Activated T-cell treated with anti-CD3 and anti-CD28 coated beads for 48 hours (primary cell): ENCODE data around the gene HES6.
A peak's percentile ranks its signal among the peaks of the same experiment; 100 is the strongest.

Experiments
- DNase-seq: peaks from one replicate; pipeline ENCODE4 v3.0.0-alpha.2; 2020; ENCODE audit warnings: low read depth

Gene HES6

GRCh38 chr2:238233625-238234024, 6.2 kb downstream of the HES6 start:
- DNase-seq = no peak

GRCh38 chr2:238231809-238232208, 8.0 kb downstream of the HES6 start:
- DNase-seq = no peak

DNA sequence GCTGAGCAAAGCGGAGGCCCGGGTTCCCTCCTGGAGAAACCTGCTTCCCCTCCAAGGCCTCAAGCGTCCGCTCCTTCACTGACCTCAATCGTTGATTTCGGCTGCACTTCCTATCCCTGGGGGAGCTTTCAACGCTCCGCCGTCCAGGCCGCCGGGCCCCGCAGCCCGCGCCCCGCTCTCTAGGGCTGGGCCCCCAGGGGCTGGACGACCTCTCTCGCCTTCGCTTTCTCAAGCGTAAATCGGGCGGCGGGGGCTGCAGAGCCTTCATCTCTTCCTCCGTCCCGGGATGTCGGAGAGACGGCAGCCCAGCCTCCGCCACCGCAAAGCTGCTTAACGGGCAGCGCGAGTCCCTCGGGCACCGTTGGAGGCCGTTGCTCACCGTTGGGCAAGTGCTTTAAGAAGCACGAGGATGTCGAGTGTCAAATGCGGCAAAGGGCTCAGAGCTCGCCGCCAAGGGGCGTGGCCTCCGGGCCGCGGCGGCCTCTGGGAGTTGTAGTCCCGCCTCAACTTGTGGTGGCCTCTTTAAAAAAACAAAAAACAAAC, 8.5 kb downstream of the HES6 start:
- DNase-seq = peak; percentile 72

- no peak for DNase-seq
Measured at GRCh38 chr2:238230699-238231098, 9.1 kb downstream of the HES6 start.

DNA sequence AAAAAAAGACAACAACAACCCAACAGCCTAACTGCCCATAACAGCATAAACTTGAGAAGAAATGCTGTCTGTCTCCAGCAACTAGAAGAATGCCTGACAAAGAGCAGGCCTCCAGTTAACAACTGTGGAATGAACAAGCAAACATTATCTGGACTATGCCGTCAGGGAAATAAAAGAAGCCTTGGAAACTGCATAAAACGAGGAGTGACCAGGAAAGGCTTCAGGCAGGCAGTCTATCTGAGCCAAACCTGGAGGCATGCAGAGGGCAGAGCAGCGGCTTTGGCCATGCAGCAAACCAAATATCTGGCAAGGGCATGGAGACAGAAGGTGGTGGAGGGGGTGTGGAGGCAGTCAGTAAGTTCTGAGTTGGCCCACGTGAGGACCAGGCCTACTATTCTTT, 11.1 kb downstream of the HES6 start:
- DNase-seq = no peak

DNA sequence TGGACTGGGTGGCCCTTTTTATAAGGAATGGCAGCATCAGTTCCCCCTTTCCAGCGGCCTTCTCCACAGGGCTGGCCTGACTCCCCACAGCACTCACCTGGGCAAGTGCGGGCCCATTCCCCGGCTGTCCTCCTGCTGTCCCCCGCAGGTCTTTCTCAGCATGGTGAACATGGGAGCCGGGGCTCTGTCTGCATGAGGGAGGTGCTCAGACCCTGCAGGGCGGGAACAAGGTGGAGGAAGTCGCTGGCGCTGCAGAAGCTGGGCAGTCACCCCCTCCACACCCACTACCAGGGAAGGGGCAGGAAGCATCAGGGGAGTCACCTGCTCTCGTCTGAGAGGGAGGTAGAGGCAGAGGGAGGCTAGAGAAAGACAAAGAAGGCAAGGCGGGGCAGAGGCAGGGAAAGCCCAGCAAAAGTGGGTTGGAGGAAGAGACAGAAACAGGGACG, 12.2 kb downstream of the HES6 start:
- no peak for DNase-seq

GRCh38 chr2:238226698-238227586, 12.9 kb downstream of the HES6 start:
- no peak for DNase-seq

- DNase-seq = no peak
Measured at GRCh38 chr2:238225911-238226697, 13.7 kb downstream of the HES6 start.

GRCh38 chr2:238225121-238225520, 14.7 kb downstream of the HES6 start:
- DNase-seq = no peak

GRCh38 chr2:238224356-238225035, 15.3 kb downstream of the HES6 start:
- no peak for DNase-seq

- no peak for DNase-seq
Measured at GRCh38 chr2:238220892-238221521, 18.8 kb downstream of the HES6 start.

DNA sequence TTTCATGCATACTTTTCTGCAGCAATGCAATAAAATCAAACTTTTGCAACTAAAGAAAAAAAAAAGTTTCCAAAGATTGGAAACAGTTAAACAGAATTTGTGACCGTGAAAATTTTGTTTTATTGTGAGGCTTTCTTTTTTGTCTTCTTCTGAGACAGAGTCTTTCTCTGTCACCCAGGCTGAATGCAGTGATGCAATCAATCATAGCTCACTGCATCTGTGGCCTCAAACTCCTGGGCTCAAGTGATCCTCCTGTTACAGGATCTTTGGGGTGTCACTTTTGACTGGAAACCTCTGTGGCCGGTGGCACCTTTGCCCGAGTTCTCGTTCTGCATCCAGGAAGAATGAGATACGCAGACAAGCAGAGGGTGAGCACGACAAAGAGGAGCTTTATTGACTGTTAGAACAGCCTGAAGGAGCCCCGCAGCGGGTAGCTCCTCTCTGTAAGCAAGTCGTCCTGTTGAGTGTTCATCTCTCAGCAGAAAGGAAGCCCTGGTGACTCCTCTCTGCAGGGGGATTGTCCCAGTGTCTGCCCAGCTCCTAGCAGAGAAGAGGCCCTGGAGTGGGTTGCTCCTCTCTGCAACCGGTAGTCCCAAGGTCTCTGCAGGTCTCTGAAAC, 19.5 kb downstream of the HES6 start:
- DNase-seq = no peak

DNA sequence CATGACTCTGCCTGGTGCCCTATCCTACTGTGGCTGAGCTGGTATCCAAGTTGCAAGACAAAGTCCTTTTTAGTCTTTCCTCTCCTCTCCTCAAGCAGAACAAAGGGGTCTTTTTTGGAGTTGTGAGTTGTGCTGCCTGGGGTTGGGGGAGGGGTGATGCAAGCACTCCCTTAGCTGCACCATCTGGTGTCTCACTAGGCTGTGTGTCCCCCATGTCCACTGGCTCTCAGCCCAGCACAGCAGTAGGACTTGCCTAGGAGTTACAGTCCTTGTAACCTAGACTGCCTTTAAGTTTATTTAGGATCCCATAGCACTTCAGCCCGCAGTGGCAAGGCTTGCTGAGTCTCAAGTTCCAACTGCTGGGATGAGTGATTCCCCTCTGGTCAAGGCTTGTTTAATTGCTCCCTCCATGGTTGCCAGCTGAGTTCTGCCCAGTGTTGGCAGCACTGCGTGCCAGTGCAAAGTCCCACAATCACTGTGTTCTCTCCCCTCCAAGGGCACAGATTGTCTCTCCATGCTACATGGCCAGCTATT, 23.1 kb downstream of the HES6 start:
- DNase-seq = no peak

GRCh38 chr2:238207006-238207405, 32.8 kb downstream of the HES6 start:
- no peak for DNase-seq

DNA sequence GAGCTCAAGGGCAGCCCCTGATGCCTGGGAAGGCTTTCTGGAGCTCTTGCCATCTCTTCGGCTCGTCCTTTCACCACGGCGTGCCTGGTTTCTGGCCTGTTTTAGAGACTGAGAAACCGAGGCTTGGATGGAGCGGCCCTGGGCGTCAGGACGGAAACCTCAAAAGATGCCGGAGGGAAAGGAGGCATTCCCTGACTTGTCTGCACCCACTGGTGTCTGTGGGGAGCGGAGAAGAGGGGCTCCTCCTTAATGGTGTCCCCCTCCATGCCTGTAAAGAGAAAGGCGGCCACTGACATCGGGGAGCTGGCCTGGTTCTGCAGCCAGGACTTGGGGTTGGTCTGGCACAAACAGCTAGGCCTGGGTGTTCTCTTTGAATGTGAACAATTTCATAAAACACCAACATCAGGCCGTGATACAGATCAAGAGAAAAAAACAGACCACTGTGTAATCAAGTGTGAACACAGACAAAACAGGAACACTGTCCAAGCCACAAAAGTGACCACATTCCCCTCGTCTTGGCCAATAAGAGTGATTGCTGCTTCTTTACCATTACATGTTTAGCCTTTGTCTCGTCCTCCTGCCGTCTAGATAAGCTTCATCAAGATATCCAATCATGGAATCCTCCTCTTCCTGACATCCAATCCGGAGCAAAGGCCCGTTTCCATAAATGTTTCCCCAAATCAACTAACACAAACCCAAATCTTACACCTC, 35.7 kb downstream of the HES6 start:
- no peak for DNase-seq

GRCh38 chr2:238203094-238203972, 36.5 kb downstream of the HES6 start, which contains the start of gene ILKAP:
TSS of gene ILKAP (minus strand) at chr2:238203695. CDS start at chr2:238203553, 142 bp downstream.
- DNase-seq = peak; percentile 93

DNA sequence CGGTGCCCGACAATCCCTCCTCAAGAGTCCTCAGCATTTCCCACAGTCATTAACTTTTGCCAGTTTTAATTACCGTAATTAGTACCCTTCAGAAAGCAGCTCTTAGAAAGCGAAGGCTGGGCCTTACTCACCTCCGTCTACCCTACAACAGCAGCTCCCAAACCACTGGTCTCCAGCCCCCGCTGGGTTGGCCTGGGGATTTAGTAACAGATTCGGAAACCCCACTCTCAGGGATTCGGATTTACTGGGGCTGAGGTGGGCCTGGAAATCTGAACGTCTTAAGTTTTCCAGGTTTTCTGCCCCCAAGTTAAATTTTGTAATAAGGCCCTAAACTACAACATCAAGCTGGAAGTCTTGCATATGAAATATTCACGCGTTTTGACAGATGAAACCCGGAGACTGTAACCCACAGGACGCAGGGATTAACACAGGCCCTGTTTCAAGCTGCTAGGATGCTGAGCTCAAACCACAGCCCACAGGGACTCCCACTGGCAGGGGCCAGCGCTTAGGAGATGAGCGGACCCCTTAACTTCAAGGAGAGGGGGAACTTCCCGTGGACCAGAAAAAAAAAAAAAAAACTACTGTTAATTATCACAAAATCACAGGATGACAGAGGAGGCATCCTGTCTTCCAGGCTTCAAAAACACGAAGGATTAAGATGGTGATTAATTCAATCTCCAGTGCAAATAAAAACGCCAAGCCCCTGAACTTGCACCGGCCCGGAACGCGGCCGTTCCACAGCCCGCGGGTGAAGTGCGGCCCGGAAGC, 37.3 kb downstream of the HES6 start:
- DNase-seq = peak; percentile 10

GRCh38 chr2:238190445-238190844, 49.4 kb downstream of the HES6 start:
- no peak for DNase-seq
